ENCODE measurements around the gene CDH11.

Gene CDH11

GRCh38 chr16:65095090-65095728 lies 26.7 kb downstream of the CDH11 start:
- H3K9ac ChIP-seq (ENCODE audit: low read depth, low read length), result no peak overlapping the region
- H3K4me1 ChIP-seq (ENCODE audit: control insufficient read depth, insufficient read depth, low read length), result no peaks in the 10 kb centered on the region
- H3K4me3 ChIP-seq (ENCODE audit: low read depth, low read length), result no peak overlapping the region
- H3K27me3 ChIP-seq (ENCODE audit: control insufficient read depth, insufficient read depth, low read length), result no peaks in the 10 kb centered on the region
- no peaks in the 10 kb centered on the region for H3K9me3 ChIP-seq (ENCODE audit: control insufficient read depth, insufficient read depth, low read length)
- no peaks in the 10 kb centered on the region for H3K36me3 ChIP-seq (ENCODE audit: control insufficient read depth, insufficient read depth, low read length)

DNA sequence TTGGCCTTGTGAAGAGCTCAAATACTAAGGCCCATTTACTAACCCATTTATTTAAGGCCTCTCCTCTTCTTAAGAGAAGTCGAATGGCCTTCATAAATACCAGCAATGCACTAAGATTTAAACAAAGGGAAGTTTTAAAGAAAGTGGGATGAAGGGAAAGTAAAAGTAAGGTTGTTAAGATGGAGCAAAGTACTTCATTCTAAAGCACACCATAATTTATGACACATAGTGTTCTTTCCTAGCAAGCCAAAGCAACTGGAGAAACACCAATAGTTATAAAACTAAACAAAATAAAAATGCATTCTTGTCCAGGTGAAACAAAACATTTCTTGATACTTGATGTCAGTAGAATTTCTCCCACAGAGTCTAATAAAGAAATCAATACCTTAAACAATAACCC lies 27.9 kb downstream of the CDH11 start:
- H3K27me3 ChIP-seq (ENCODE audit: control insufficient read depth, insufficient read depth, low read length), result no peaks in the 10 kb centered on the region
- H3K4me1 ChIP-seq (ENCODE audit: control insufficient read depth, insufficient read depth, low read length), result no peaks in the 10 kb centered on the region
- no peak overlapping the region for H3K4me3 ChIP-seq (ENCODE audit: low read depth, low read length)
- no peaks in the 10 kb centered on the region for H3K9me3 ChIP-seq (ENCODE audit: control insufficient read depth, insufficient read depth, low read length)
- H3K9ac ChIP-seq (ENCODE audit: low read depth, low read length), result no peak overlapping the region
- H3K36me3 ChIP-seq (ENCODE audit: control insufficient read depth, insufficient read depth, low read length), result no peaks in the 10 kb centered on the region

DNA sequence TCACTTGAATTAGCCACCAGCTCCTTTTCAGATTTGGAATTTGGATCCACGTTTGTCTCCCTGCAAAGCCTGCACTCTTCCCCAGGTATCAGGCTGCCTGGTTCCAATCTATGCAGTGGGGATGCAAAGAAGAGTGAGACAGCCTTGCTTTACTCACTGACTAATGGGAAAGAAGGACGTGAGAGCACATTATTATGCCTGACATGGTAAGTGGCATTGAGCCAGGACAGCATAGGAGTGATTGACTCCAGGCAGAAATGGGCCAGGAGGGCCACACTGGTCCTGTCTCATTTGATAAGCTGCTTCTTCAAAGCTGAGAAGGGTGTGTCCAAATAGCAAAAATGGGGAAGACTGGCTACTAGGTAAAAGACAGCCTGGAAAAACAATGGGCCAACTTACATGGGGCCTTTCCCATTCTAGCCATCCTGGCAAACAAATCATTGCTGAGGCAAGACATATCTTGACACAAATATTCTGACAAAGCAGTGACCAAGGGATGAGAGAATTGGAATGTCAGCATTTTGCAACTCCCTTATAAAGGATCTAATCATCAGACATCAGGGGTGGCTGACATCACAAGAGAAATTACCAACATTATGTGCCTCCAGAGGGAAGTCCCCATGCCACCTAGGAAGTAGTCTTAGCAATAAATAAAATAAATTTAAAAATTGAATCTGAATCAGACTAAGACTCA lies 38.6 kb downstream of the CDH11 start:
- no peaks in the 10 kb centered on the region for H3K36me3 ChIP-seq (ENCODE audit: control insufficient read depth, insufficient read depth, low read length)
- H3K27me3 ChIP-seq (ENCODE audit: control insufficient read depth, insufficient read depth, low read length), result no peaks in the 10 kb centered on the region
- H3K4me1 ChIP-seq (ENCODE audit: control insufficient read depth, insufficient read depth, low read length), result no peaks in the 10 kb centered on the region
- H3K9me3 ChIP-seq (ENCODE audit: control insufficient read depth, insufficient read depth, low read length), result no peaks in the 10 kb centered on the region
- H3K4me3 ChIP-seq (ENCODE audit: low read depth, low read length), result no peak overlapping the region
- no peak overlapping the region for H3K9ac ChIP-seq (ENCODE audit: low read depth, low read length)

DNA sequence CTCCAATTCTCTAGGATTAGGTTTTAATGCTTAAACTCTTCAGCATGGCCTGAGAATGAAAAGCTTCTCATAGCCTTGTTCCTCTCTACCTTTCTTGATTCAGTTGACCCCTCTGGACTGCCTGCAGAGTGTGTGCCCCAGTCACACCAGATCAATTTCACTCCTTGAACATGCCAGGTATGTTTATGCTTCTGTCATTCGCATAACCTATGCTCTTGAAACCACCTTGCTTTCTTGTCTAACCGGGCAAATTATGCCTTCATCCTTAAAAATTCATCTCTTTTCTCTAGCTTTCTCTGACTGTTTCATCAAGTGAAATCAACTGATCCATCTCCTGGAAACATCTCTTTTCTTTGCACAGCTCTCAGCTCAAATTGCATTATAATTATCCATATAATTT lies 42.3 kb downstream of the CDH11 start:
- Histone ChIP-seq H3K4me1 (ENCODE audit: control insufficient read depth, insufficient read depth, low read length) (no peaks in the 10 kb centered on the region), H3K9me3 (ENCODE audit: control insufficient read depth, insufficient read depth, low read length) (no peaks in the 10 kb centered on the region), H3K36me3 (ENCODE audit: control insufficient read depth, insufficient read depth, low read length) (no peaks in the 10 kb centered on the region), H3K9ac (ENCODE audit: low read depth, low read length) (no peak overlapping the region), H3K4me3 (ENCODE audit: low read depth, low read length) (no peak overlapping the region), H3K27me3 (ENCODE audit: control insufficient read depth, insufficient read depth, low read length) (no peaks in the 10 kb centered on the region)

DNA sequence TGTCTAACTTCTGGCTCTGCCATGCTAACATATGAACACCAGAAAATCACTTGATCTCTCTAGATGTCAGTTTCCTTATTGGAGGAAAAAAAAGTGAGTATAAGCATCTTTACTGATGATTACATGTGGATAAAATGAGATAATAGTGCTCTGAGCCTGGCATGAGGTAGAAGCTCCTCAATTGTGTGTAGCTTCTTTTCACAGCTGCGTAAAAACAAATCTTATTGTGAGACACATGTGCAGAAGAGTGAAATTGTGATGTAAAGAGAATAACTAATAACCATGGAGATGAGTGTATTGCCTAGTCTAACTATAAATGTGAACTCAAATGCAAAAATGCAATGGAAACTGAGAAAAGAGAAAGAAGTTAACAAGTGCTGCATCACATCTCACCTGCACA lies 44.7 kb downstream of the CDH11 start:
- no peaks in the 10 kb centered on the region for H3K4me1 ChIP-seq (ENCODE audit: control insufficient read depth, insufficient read depth, low read length)
- no peak overlapping the region for H3K4me3 ChIP-seq (ENCODE audit: low read depth, low read length)
- no peaks in the 10 kb centered on the region for H3K9me3 ChIP-seq (ENCODE audit: control insufficient read depth, insufficient read depth, low read length)
- H3K36me3 ChIP-seq (ENCODE audit: control insufficient read depth, insufficient read depth, low read length), result no peaks in the 10 kb centered on the region
- H3K27me3 ChIP-seq (ENCODE audit: control insufficient read depth, insufficient read depth, low read length), result no peaks in the 10 kb centered on the region
- H3K9ac ChIP-seq (ENCODE audit: low read depth, low read length), result no peak overlapping the region

GRCh38 chr16:65075877-65076276 lies 46.0 kb downstream of the CDH11 start:
- H3K9me3 ChIP-seq (ENCODE audit: control insufficient read depth, insufficient read depth, low read length), result no peaks in the 10 kb centered on the region
- H3K27me3 ChIP-seq (ENCODE audit: control insufficient read depth, insufficient read depth, low read length), result no peaks in the 10 kb centered on the region

GRCh38 chr16:65071433-65072311 lies 50.2 kb downstream of the CDH11 start:
- H3K36me3 ChIP-seq (ENCODE audit: control insufficient read depth, insufficient read depth, low read length), result no peaks in the 10 kb centered on the region
- no peaks in the 10 kb centered on the region for H3K4me1 ChIP-seq (ENCODE audit: control insufficient read depth, insufficient read depth, low read length)
- H3K27me3 ChIP-seq (ENCODE audit: control insufficient read depth, insufficient read depth, low read length), result no peaks in the 10 kb centered on the region
- no peak overlapping the region for H3K9ac ChIP-seq (ENCODE audit: low read depth, low read length)
- H3K9me3 ChIP-seq (ENCODE audit: control insufficient read depth, insufficient read depth, low read length), result no peaks in the 10 kb centered on the region
- H3K4me3 ChIP-seq (ENCODE audit: low read depth, low read length), result no peak overlapping the region

More at GRCh38 chr16:65075877-65076276, 46.0 kb downstream of the CDH11 start:
- Histone ChIP-seq H3K4me3 (ENCODE audit: low read depth, low read length) (no peak overlapping the region), H3K36me3 (ENCODE audit: control insufficient read depth, insufficient read depth, low read length) (no peaks in the 10 kb centered on the region), H3K4me1 (ENCODE audit: control insufficient read depth, insufficient read depth, low read length) (no peaks in the 10 kb centered on the region), H3K9ac (ENCODE audit: low read depth, low read length) (no peak overlapping the region)

- no peaks in the 10 kb centered on the region for H3K4me1 ChIP-seq (ENCODE audit: control insufficient read depth, insufficient read depth, low read length)
- no peak overlapping the region for H3K9ac ChIP-seq (ENCODE audit: low read depth, low read length)
- H3K36me3 ChIP-seq (ENCODE audit: control insufficient read depth, insufficient read depth, low read length), result no peaks in the 10 kb centered on the region
- H3K27me3 ChIP-seq (ENCODE audit: control insufficient read depth, insufficient read depth, low read length), result no peaks in the 10 kb centered on the region
- no peak overlapping the region for H3K4me3 ChIP-seq (ENCODE audit: low read depth, low read length)
- no peaks in the 10 kb centered on the region for H3K9me3 ChIP-seq (ENCODE audit: control insufficient read depth, insufficient read depth, low read length)
Observed at GRCh38 chr16:65070831-65071432, 50.9 kb downstream of the CDH11 start.

DNA sequence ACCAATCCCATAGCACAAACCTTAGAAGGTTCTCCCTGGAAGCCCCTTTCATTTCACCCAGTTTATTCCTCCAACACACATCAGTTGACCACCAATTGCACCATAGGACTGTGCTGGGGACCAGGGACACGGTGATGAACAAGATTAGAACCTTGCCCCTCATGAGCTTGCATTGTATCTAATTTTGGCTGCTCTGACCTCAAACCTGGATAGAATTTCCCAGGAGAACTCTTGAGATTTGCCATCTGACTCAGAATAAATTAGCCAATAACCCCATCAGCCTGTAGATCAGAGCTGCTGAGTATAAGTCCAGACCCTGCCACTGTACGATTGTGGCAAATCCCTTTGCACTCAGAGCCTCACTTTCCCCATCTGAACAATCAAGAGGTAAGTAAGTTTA lies 52.1 kb downstream of the CDH11 start:
- H3K4me3 ChIP-seq (ENCODE audit: low read depth, low read length), result no peak overlapping the region
- H3K9ac ChIP-seq (ENCODE audit: low read depth, low read length), result no peak overlapping the region

DNA sequence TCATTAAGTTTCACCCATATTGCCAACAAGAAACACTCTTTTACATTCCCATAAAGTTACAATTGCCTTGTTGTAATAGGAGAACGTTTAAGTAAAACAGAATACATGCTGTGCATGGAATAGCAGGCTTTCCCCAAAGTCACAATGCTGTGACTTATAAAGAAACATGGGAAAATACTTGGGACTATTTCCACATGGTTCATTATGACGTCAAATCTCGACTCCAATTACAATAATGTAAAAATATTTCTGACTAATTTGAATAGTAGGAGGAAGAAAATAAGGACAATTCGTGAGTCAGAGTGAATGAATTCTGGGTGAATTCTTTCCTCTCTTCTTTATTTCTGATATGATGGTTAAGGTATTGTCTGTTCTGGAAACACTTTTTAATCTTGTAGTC lies 52.8 kb downstream of the CDH11 start:
- Histone ChIP-seq H3K4me1 (ENCODE audit: control insufficient read depth, insufficient read depth, low read length) (no peaks in the 10 kb centered on the region), H3K9ac (ENCODE audit: low read depth, low read length) (no peak overlapping the region), H3K36me3 (ENCODE audit: control insufficient read depth, insufficient read depth, low read length) (no peaks in the 10 kb centered on the region), H3K27me3 (ENCODE audit: control insufficient read depth, insufficient read depth, low read length) (no peaks in the 10 kb centered on the region), H3K9me3 (ENCODE audit: control insufficient read depth, insufficient read depth, low read length) (no peaks in the 10 kb centered on the region), H3K4me3 (ENCODE audit: low read depth, low read length) (no peak overlapping the region)

More for the DNA sequence above, 52.1 kb downstream of the CDH11 start:
- Histone ChIP-seq H3K36me3 (ENCODE audit: control insufficient read depth, insufficient read depth, low read length) (no peaks in the 10 kb centered on the region), H3K9me3 (ENCODE audit: control insufficient read depth, insufficient read depth, low read length) (no peaks in the 10 kb centered on the region), H3K4me1 (ENCODE audit: control insufficient read depth, insufficient read depth, low read length) (no peaks in the 10 kb centered on the region), H3K27me3 (ENCODE audit: control insufficient read depth, insufficient read depth, low read length) (no peaks in the 10 kb centered on the region)

DNA sequence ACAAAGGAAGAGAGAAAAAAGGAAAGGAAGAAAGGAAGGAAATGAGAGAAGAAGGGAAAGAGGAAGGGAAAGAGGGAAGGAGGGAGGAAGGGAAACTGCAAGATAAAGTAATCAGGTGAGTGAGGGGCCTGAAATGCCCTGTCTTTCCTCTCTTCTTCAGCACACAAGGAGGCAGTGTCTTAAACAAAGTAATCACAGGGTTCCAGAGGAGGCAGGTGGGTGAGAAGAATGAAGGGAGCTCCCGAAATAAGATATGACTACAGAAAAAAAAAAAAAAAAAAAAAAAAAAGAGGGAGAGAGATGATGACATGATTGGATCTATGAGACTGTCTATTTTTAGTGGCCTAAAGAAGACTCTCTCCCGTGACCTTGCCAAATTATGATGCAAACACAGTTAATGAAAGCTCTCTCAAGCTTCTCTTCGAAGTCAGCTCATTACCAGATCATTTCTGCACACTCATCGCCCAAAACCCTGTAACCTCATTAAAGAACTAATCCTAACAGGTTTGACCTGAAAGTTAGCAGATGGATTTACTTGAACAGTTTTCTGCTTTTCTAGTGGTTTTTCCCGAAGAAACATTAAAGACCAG lies 53.6 kb downstream of the CDH11 start:
- Histone ChIP-seq H3K4me1 (ENCODE audit: control insufficient read depth, insufficient read depth, low read length) (no peaks in the 10 kb centered on the region), H3K9ac (ENCODE audit: low read depth, low read length) (no peak overlapping the region), H3K4me3 (ENCODE audit: low read depth, low read length) (no peak overlapping the region), H3K27me3 (ENCODE audit: control insufficient read depth, insufficient read depth, low read length) (no peaks in the 10 kb centered on the region), H3K36me3 (ENCODE audit: control insufficient read depth, insufficient read depth, low read length) (no peaks in the 10 kb centered on the region), H3K9me3 (ENCODE audit: control insufficient read depth, insufficient read depth, low read length) (no peaks in the 10 kb centered on the region)

Data from iPS-15b (cell line).